GM19467 (cell line): ENCODE data around the gene EDRF1.

ENCODE experiments used
- ATAC-seq: cut with Tn5 transposase; IDR thresholded peaks from one replicate; pipeline ENCODE4 v1.9.1; 2021; ENCODE audit warnings: mild to moderate bottlenecking, moderate library complexity; ENCODE audit not compliant: unreplicated experiment

EDRF1 gene

GRCh38 chr10:125783957-125784356 lies 64.4 kb downstream of the EDRF1 start:
- peak; percentile 82 for ATAC-seq

GRCh38 chr10:125785791-125786190 lies 66.3 kb downstream of the EDRF1 start:
- no peak for ATAC-seq

- no peak for ATAC-seq
Measured at GRCh38 chr10:125788156-125789034, 68.9 kb downstream of the EDRF1 start.

GRCh38 chr10:125792342-125793300 lies 73.1 kb downstream of the EDRF1 start:
- ATAC-seq = no peak

GRCh38 chr10:125795128-125795527 lies 75.6 kb downstream of the EDRF1 start:
- no peak for ATAC-seq

GRCh38 chr10:125795637-125796190 lies 76.2 kb downstream of the EDRF1 start:
- no peak for ATAC-seq

- no peak for ATAC-seq
Measured at GRCh38 chr10:125797424-125797823, 77.9 kb downstream of the EDRF1 start.

- ATAC-seq = no peak
Measured at GRCh38 chr10:125797994-125798662, 78.6 kb downstream of the EDRF1 start.

GRCh38 chr10:125799451-125800182 lies 80.1 kb downstream of the EDRF1 start:
- no peak for ATAC-seq

- ATAC-seq = no peak
Measured at GRCh38 chr10:125801574-125801973, 82.1 kb downstream of the EDRF1 start.

- no peak for ATAC-seq
Measured at GRCh38 chr10:125802131-125802530, 82.6 kb downstream of the EDRF1 start.

GRCh38 chr10:125802739-125803138 lies 83.2 kb downstream of the EDRF1 start:
- ATAC-seq = no peak

GRCh38 chr10:125808047-125808446 lies 88.5 kb downstream of the EDRF1 start:
- no peak for ATAC-seq

GRCh38 chr10:125811251-125811650 lies 91.7 kb downstream of the EDRF1 start:
- ATAC-seq = no peak

- ATAC-seq = no peak
Measured at GRCh38 chr10:125812128-125812750, 92.7 kb downstream of the EDRF1 start.
